Measurements from ENCODE around the gene PACRG. TPM values are rescaled to one million over a fixed set of nuclear protein-coding genes. Genes with fewer than 3 reads are reported as not detected.

Gene PACRG
- total and polyA plus RNA-seq, 5 donors from 2014 or later = 0.44 to 1.2 (median 0.87) TPM; not detected in 2

- ATAC-seq (ENCODE audit: low read depth in 2 of 2) (no peak), DNase-seq (no peak)
- Histone ChIP-seq H3K4me3 (ENCODE audit: low read depth, low read length) (no peak overlapping the region), H3K36me3 (ENCODE audit: control insufficient read depth, insufficient read depth, low read length) (no peaks in the 10 kb centered on the region), H3K27ac (ENCODE audit: insufficient read depth, low read length, poor library complexity, severe bottlenecking) (no peak overlapping the region), H3K9me3 (ENCODE audit: control insufficient read depth in 2 of 2, low read length in 2 of 2) (no peaks in the 10 kb centered on the region), H3K27me3 (ENCODE audit: control insufficient read depth, insufficient read depth, low read length) (no peaks in the 10 kb centered on the region), H3K4me1 (ENCODE audit: control insufficient read depth, insufficient read depth, low read length, poor library complexity, severe bottlenecking) (no peaks in the 10 kb centered on the region)
- no peaks in the 10 kb centered on the region for H3K36me3 Mint-ChIP-seq
- no peak overlapping the region for H3K4me3 Mint-ChIP-seq
- no peak overlapping the region for H3K27ac Mint-ChIP-seq
- H3K9me3 Mint-ChIP-seq = peaks cover 0 to 2% (median 0%) of the 10 kb centered on the region in 7 donors
- no peaks in the 10 kb centered on the region for H3K4me1 Mint-ChIP-seq
- H3K27me3 Mint-ChIP-seq = peaks cover 4% of the 10 kb centered on the region
Measured at GRCh38 chr6:162864911-162865310, 137.1 kb downstream of the PACRG start.

GRCh38 chr6:162866656-162867055, 138.9 kb downstream of the PACRG start:
- Histone ChIP-seq H3K27me3 (ENCODE audit: control insufficient read depth, insufficient read depth, low read length) (no peaks in the 10 kb centered on the region), H3K36me3 (ENCODE audit: control insufficient read depth, insufficient read depth, low read length) (no peaks in the 10 kb centered on the region), H3K4me1 (ENCODE audit: control insufficient read depth, insufficient read depth, low read length, poor library complexity, severe bottlenecking) (no peaks in the 10 kb centered on the region), H3K27ac (ENCODE audit: insufficient read depth, low read length, poor library complexity, severe bottlenecking) (no peak overlapping the region), H3K9me3 (ENCODE audit: control insufficient read depth in 2 of 2, low read length in 2 of 2) (no peaks in the 10 kb centered on the region), H3K4me3 (ENCODE audit: low read depth, low read length) (no peak overlapping the region)
- H3K4me3 Mint-ChIP-seq = no peak overlapping the region
- peaks cover 4% of the 10 kb centered on the region for H3K27me3 Mint-ChIP-seq
- ATAC-seq (ENCODE audit: low read depth in 2 of 2) (no peak), DNase-seq (no peak)
- H3K4me1 Mint-ChIP-seq = no peaks in the 10 kb centered on the region
- peaks cover 0 to 1% (median 0%) of the 10 kb centered on the region in 7 donors for H3K9me3 Mint-ChIP-seq
- no peaks in the 10 kb centered on the region for H3K36me3 Mint-ChIP-seq
- no peak overlapping the region for H3K27ac Mint-ChIP-seq

- Histone ChIP-seq H3K27ac (ENCODE audit: insufficient read depth, low read length, poor library complexity, severe bottlenecking) (no peak overlapping the region), H3K4me3 (ENCODE audit: low read depth, low read length) (no peak overlapping the region), H3K4me1 (ENCODE audit: control insufficient read depth, insufficient read depth, low read length, poor library complexity, severe bottlenecking) (no peaks in the 10 kb centered on the region), H3K9me3 (ENCODE audit: control insufficient read depth in 2 of 2, low read length in 2 of 2) (no peaks in the 10 kb centered on the region), H3K27me3 (ENCODE audit: control insufficient read depth, insufficient read depth, low read length) (no peaks in the 10 kb centered on the region), H3K36me3 (ENCODE audit: control insufficient read depth, insufficient read depth, low read length) (no peaks in the 10 kb centered on the region)
- Mint-ChIP-seq H3K27ac (no peak overlapping the region), H3K36me3 (no peaks in the 10 kb centered on the region), H3K27me3 (peaks cover 3% of the 10 kb centered on the region), H3K4me3 (no peak overlapping the region), H3K9me3 (peaks cover 0 to 2% (median 0%) of the 10 kb centered on the region in 7 donors), H3K4me1 (no peaks in the 10 kb centered on the region)
- DNase-seq (no peak), ATAC-seq (ENCODE audit: low read depth in 2 of 2) (no peak)
Measured at GRCh38 chr6:162868397-162868796, 140.6 kb downstream of the PACRG start.

- H3K27ac Mint-ChIP-seq = no peak overlapping the region
- Histone ChIP-seq H3K36me3 (ENCODE audit: control insufficient read depth, insufficient read depth, low read length) (no peaks in the 10 kb centered on the region), H3K4me3 (ENCODE audit: low read depth, low read length) (no peak overlapping the region), H3K27ac (ENCODE audit: insufficient read depth, low read length, poor library complexity, severe bottlenecking) (no peak overlapping the region), H3K4me1 (ENCODE audit: control insufficient read depth, insufficient read depth, low read length, poor library complexity, severe bottlenecking) (no peaks in the 10 kb centered on the region), H3K27me3 (ENCODE audit: control insufficient read depth, insufficient read depth, low read length) (no peaks in the 10 kb centered on the region), H3K9me3 (ENCODE audit: control insufficient read depth in 2 of 2, low read length in 2 of 2) (peaks cover 0 to 2% of the 10 kb centered on the region in 2 experiments)
- H3K27me3 Mint-ChIP-seq = no peaks in the 10 kb centered on the region
- no peaks in the 10 kb centered on the region for H3K36me3 Mint-ChIP-seq
- no peaks in the 10 kb centered on the region for H3K4me1 Mint-ChIP-seq
- ATAC-seq (ENCODE audit: low read depth in 2 of 2) (no peak), DNase-seq (no peak)
- peaks cover 0 to 7% (median 0%) of the 10 kb centered on the region in 7 donors for H3K9me3 Mint-ChIP-seq
- H3K4me3 Mint-ChIP-seq = no peak overlapping the region
Measured at GRCh38 chr6:162871966-162872365, 144.2 kb downstream of the PACRG start.

GRCh38 chr6:162873537-162873936, 145.8 kb downstream of the PACRG start:
- no peak overlapping the region for H3K27ac ChIP-seq (ENCODE audit: insufficient read depth, low read length, poor library complexity, severe bottlenecking)
- no peaks in the 10 kb centered on the region for H3K4me1 ChIP-seq (ENCODE audit: control insufficient read depth, insufficient read depth, low read length, poor library complexity, severe bottlenecking)
- H3K36me3 Mint-ChIP-seq = no peaks in the 10 kb centered on the region
- no peaks in the 10 kb centered on the region for H3K36me3 ChIP-seq (ENCODE audit: control insufficient read depth, insufficient read depth, low read length)
- H3K27ac Mint-ChIP-seq = no peak overlapping the region
- DNase-seq (no peak), ATAC-seq (ENCODE audit: low read depth in 2 of 2) (no peak)
- no peak overlapping the region for H3K4me3 Mint-ChIP-seq
- H3K9me3 ChIP-seq (ENCODE audit: control insufficient read depth in 2 of 2, low read length in 2 of 2) = peaks cover 0 to 2% of the 10 kb centered on the region in 2 experiments
- H3K27me3 Mint-ChIP-seq = no peaks in the 10 kb centered on the region
- peaks cover 0 to 7% (median 0%) of the 10 kb centered on the region in 7 donors for H3K9me3 Mint-ChIP-seq
- no peaks in the 10 kb centered on the region for H3K27me3 ChIP-seq (ENCODE audit: control insufficient read depth, insufficient read depth, low read length)
- no peak overlapping the region for H3K4me3 ChIP-seq (ENCODE audit: low read depth, low read length)
- H3K4me1 Mint-ChIP-seq = no peaks in the 10 kb centered on the region

GRCh38 chr6:162875070-162875469, 147.3 kb downstream of the PACRG start:
- Mint-ChIP-seq H3K4me3 (no peak overlapping the region), H3K27me3 (no peaks in the 10 kb centered on the region), H3K27ac (no peak overlapping the region), H3K36me3 (no peaks in the 10 kb centered on the region), H3K9me3 (peaks cover 0 to 7% (median 0%) of the 10 kb centered on the region in 7 donors), H3K4me1 (no peaks in the 10 kb centered on the region)
- H3K4me1 ChIP-seq (ENCODE audit: control insufficient read depth, insufficient read depth, low read length, poor library complexity, severe bottlenecking) = no peaks in the 10 kb centered on the region
- no peaks in the 10 kb centered on the region for H3K36me3 ChIP-seq (ENCODE audit: control insufficient read depth, insufficient read depth, low read length)
- no peaks in the 10 kb centered on the region for H3K27me3 ChIP-seq (ENCODE audit: control insufficient read depth, insufficient read depth, low read length)
- peaks cover 0 to 2% of the 10 kb centered on the region in 2 experiments for H3K9me3 ChIP-seq (ENCODE audit: control insufficient read depth in 2 of 2, low read length in 2 of 2)
- no peak overlapping the region for H3K27ac ChIP-seq (ENCODE audit: insufficient read depth, low read length, poor library complexity, severe bottlenecking)
- H3K4me3 ChIP-seq (ENCODE audit: low read depth, low read length) = no peak overlapping the region
- DNase-seq = no peak
- ATAC-seq (ENCODE audit: low read depth in 2 of 2) = no peak

- Histone ChIP-seq H3K36me3 (ENCODE audit: control insufficient read depth, insufficient read depth, low read length) (no peaks in the 10 kb centered on the region), H3K4me1 (ENCODE audit: control insufficient read depth, insufficient read depth, low read length, poor library complexity, severe bottlenecking) (no peaks in the 10 kb centered on the region), H3K9me3 (ENCODE audit: control insufficient read depth in 2 of 2, low read length in 2 of 2) (no peaks in the 10 kb centered on the region), H3K4me3 (ENCODE audit: low read depth, low read length) (no peak overlapping the region), H3K27me3 (ENCODE audit: control insufficient read depth, insufficient read depth, low read length) (no peaks in the 10 kb centered on the region), H3K27ac (ENCODE audit: insufficient read depth, low read length, poor library complexity, severe bottlenecking) (no peak overlapping the region)
- H3K27ac Mint-ChIP-seq = no peak overlapping the region
- H3K4me1 Mint-ChIP-seq = no peaks in the 10 kb centered on the region
- H3K27me3 Mint-ChIP-seq = no peaks in the 10 kb centered on the region
- H3K9me3 Mint-ChIP-seq = peaks cover 0 to 8% (median 0%) of the 10 kb centered on the region in 7 donors
- no peak for DNase-seq
- no peak overlapping the region for H3K4me3 Mint-ChIP-seq
- ATAC-seq (ENCODE audit: low read depth in 2 of 2) = no peak
- no peaks in the 10 kb centered on the region for H3K36me3 Mint-ChIP-seq
Measured at GRCh38 chr6:162882801-162883481, 155.2 kb downstream of the PACRG start.
